Colonic mucosa (tissue), 4 donors: ENCODE results near the gene MARK1. TPM values are rescaled to one million over a fixed set of nuclear protein-coding genes. Genes with fewer than 3 reads are reported as not detected.

ENCODE experiments used
- DNase-seq: peaks from one replicate; pipeline ENCODE4 v3.0.0-alpha.2; 2020
- H3K27ac ChIP-seq: fragments of 200-600 bp; one replicate; pipeline ENCODE4 v1.8.0; 2021
- H3K27me3 ChIP-seq: fragments of 200-600 bp; one replicate; pipeline ENCODE4 v1.8.0; 2021
- H3K36me3 ChIP-seq: fragments of 200-600 bp; one replicate; pipeline ENCODE4 v1.8.0; 2021
- H3K4me1 ChIP-seq: fragments of 200-600 bp; one replicate; pipeline ENCODE4 v1.8.0; 2021; ENCODE audit warnings: mild to moderate bottlenecking
- H3K4me3 ChIP-seq: fragments of 200-600 bp; one replicate; pipeline ENCODE4 v1.8.0; 2021
- H3K9ac ChIP-seq, 2 donors: one replicate each; pipeline ENCODE4 v1.7.0; 2013; ENCODE audit warnings: control low read depth in 2 of 2, low read depth in 2 of 2, low read length in 2 of 2
- H3K9me3 ChIP-seq: fragments of 200-600 bp; one replicate; pipeline ENCODE4 v1.8.0; 2021
- CTCF ChIP-seq: fragments of 200-600 bp; IDR thresholded peaks from one replicate; pipeline ENCODE4 v1.8.0; 2022; ENCODE audit warnings: antibody characterized with exemption, mild to moderate bottlenecking
- intact Hi-C: fragments of 100-400 bp; cut with DNase I; formaldehyde crosslinking; loops from one replicate; pipeline ENCODE4 v1.14.1; 2022
- total RNA-seq, 2 donors: library from RNA; stranded (reverse); fragmentation: NEBNext Ultra II Directional in 1 of 2; extraction: Animal tissue kit (Norgen Biotek cat#: 25700) in 1 of 2; gene quantifications; one replicate each; pipeline ENCODE4 v1.2.1, GENCODE V29; 2021
- donor health status: healthy.
- donor health status: DM: no; HTN: no; CAD: no.
- donor health status: DM: no; HTN: no; CAD: no.

Gene MARK1
- total RNA-seq, 2 donors from 2014 or later = 1.8 to 3.3 TPM

- Histone ChIP-seq H3K4me3 (no peak overlapping the region), H3K9ac (no peak overlapping the region), H3K4me1 (no peaks in the 10 kb centered on the region), H3K9me3 (no peaks in the 10 kb centered on the region), H3K27me3 (no peaks in the 10 kb centered on the region), H3K36me3 (no peaks in the 10 kb centered on the region), H3K27ac (peak overlapping the region; percentile 57)
- peak; percentile 72 for DNase-seq
- intact Hi-C loops = no loop called here
- no peak for TF ChIP-seq CTCF
Observed at GRCh38 chr1:220487297-220487820, 40.6 kb upstream of the MARK1 start.

DNA sequence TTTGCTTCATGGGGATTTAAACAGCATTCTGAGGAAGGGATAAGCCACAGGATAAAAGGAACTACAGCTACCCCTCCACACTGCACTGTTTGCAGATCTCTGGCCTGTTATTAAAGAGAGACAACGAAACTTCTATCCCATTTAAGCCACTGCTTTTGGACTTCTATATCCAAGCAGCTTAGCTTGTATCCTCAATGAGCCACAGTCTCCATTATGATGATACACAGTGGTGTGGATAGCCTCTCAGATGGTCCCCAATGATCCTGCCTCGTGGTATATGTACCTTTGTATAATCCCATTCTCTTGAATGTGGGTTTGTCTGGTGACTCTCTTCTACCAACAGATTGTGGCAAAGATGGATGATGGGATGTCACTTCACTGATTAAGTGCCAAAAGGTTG lies 36.0 kb upstream of the MARK1 start:
- TF ChIP-seq CTCF = no peak
- H3K9ac ChIP-seq = no peak overlapping the region
- no peaks in the 10 kb centered on the region for H3K27me3 ChIP-seq
- no peaks in the 10 kb centered on the region for H3K9me3 ChIP-seq
- no peaks in the 10 kb centered on the region for H3K4me1 ChIP-seq
- H3K4me3 ChIP-seq = no peak overlapping the region
- DNase-seq = no peak
- no peak overlapping the region for H3K27ac ChIP-seq
- intact Hi-C loops = no loop called here
- H3K36me3 ChIP-seq = no peaks in the 10 kb centered on the region

DNA sequence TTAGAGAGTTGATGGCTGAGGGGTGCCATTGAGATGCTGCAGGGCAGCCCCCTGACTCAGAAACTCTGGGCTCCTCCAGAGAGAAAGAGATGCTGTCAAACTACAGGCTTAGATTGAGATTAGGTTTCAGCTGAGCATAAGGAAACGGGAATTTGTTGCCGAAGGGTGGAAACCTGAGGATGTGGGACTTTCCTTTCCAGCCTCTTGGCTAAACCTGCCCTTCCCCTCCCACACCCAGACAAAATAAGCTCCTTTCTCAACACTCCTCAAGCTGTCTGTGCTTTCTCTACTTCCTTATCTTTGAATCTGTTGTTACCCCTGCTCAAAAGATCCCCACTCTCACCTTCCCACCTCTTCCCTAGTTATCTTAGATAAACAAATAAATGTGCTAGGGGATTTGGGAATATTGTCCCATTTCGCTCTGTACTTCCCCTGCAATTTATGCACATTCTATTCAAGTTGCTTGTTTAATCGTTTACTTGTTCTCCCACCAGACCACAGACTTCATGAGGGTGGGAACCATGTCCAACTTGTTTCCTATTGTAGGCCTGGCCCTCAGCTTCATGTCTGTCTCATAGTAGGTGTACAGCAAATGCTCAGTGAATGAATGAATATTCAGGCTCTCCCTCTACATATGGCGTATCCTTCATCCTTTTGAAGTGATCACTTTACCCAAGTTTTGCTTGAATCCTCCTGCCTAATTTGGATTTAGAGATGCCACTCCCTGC lies 30.6 kb upstream of the MARK1 start:
- no peaks in the 10 kb centered on the region for H3K9me3 ChIP-seq
- no peaks in the 10 kb centered on the region for H3K27me3 ChIP-seq
- no peak overlapping the region for H3K27ac ChIP-seq
- DNase-seq = no peak
- no peak overlapping the region for H3K9ac ChIP-seq
- intact Hi-C loops = no loop called here
- H3K4me3 ChIP-seq = no peak overlapping the region
- no peaks in the 10 kb centered on the region for H3K36me3 ChIP-seq
- no peak for TF ChIP-seq CTCF
- H3K4me1 ChIP-seq = no peaks in the 10 kb centered on the region

- TF ChIP-seq CTCF = no peak
- Histone ChIP-seq H3K4me3 (no peak overlapping the region), H3K27ac (no peak overlapping the region), H3K9me3 (no peaks in the 10 kb centered on the region), H3K9ac (no peak overlapping the region), H3K4me1 (no peaks in the 10 kb centered on the region), H3K27me3 (no peaks in the 10 kb centered on the region), H3K36me3 (no peaks in the 10 kb centered on the region)
- intact Hi-C loops = no loop called here
- no peak for DNase-seq
Observed at GRCh38 chr1:220498188-220498587, 29.7 kb upstream of the MARK1 start.

- no peak for TF ChIP-seq CTCF
- H3K4me3 ChIP-seq = no peak overlapping the region
- no peaks in the 10 kb centered on the region for H3K4me1 ChIP-seq
- intact Hi-C loops = no loop called here
- no peaks in the 10 kb centered on the region for H3K27me3 ChIP-seq
- H3K27ac ChIP-seq = no peak overlapping the region
- no peak overlapping the region for H3K9ac ChIP-seq
- DNase-seq = no peak
- H3K9me3 ChIP-seq = no peaks in the 10 kb centered on the region
- H3K36me3 ChIP-seq = no peaks in the 10 kb centered on the region
Observed at GRCh38 chr1:220500372-220500771, 27.6 kb upstream of the MARK1 start.
